ENCODE measurements around the gene FAM168A. TPM values are rescaled to one million over a fixed set of nuclear protein-coding genes. Genes with fewer than 3 reads are reported as not detected.

FAM168A gene
- total and polyA plus RNA-seq, 9 of the 15 experiments (the other 6 are each of a cell fraction or from before 2014, with no cell fraction given): 0.44 to 7.2 (median 2.9) TPM

DNA sequence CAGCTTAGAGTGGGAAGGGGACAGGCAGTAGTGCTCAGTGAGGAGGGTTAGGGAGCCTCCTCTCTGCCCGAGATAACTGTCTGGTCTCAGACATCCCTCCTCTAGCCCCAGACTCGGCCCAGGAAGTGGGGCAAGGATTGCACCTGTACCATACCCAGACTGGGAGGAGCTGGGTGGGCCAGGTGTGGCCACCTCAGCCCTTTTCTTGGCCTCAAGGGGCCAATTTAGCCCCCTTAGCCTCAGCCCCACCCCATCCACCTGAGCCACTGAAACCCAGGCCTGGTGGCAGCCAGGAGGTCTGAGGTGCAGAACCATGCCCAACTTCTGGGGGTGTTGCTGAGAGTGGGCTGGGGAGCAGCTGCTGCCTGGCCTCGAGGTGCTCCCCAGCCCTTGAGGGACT, 215.2 kb downstream of the FAM168A start:
- peaks cover 60 to 97% of the 10 kb centered on the region in 2 experiments for H3K4me1 ChIP-seq (replicated peaks in 1 of 2; ENCODE audit: control insufficient read depth in 2 of 2, insufficient read depth in 2 of 2, low read length in 2 of 2)
- ChIA-PET POLR2A (interaction anchor here (1.0 to 1.6 kb wide), 4 partner anchors 16 to 24 kb away, joined by 3 to 5 read pairs (median 4); no protein-coding TSS in a partner anchor), CTCF (ENCODE audit: low intra/inter-chr PET ratio) (no interaction called here)
- intact Hi-C loops (cut with micrococcal nuclease): no loop called here
- H3K9me1 ChIP-seq (ENCODE audit: control insufficient read depth, insufficient read depth, low read length): peaks cover 24% of the 10 kb centered on the region
- peaks cover 21% of the 10 kb centered on the region; the same call in 2 of the 3 replicates for H3K36me3 ChIP-seq (ENCODE audit: control insufficient read depth, insufficient read depth, low read length)
- no peak overlapping the region for H3K4me2 ChIP-seq (ENCODE audit: insufficient read depth, low read length)
- peak overlapping the region in 1 of 2 experiments; percentile 71; a peak in 2 of 4 replicates for H3K9ac ChIP-seq (ENCODE audit: insufficient read depth in 1 of 2, low read depth in 2 of 2, low read length in 2 of 2)
- DNase-seq (ENCODE audit: extremely low read depth in 1 of 4, low spot score in 3 of 4) (no peak), ATAC-seq (no peak), FAIRE-seq (no peak)
- H3K27me3 ChIP-seq (ENCODE audit: control insufficient read depth in 2 of 2, insufficient read depth in 2 of 2, low read length in 2 of 2): no peaks in the 10 kb centered on the region
- WGBS (ENCODE audit: insufficient coverage, low coverage, missing lambda C conversion rate): 59% methylated on average over 3 of the region's 3 CpGs
- H4K20me1 ChIP-seq (replicated peaks; ENCODE audit: control insufficient read depth, insufficient read depth, low read length): peaks cover 62% of the 10 kb centered on the region
- H3K9me3 ChIP-seq (replicated peaks; ENCODE audit: control insufficient read depth, insufficient read depth, low read depth, low read length): no peaks in the 10 kb centered on the region
- H3K79me2 ChIP-seq (ENCODE audit: control insufficient read depth, insufficient read depth, low read length): peaks cover 98% of the 10 kb centered on the region
- H3K27ac ChIP-seq (ENCODE audit: extremely low read depth, low read depth, low read length): no peak overlapping the region
- no peak overlapping the region for H3K4me3 ChIP-seq
- BruUV-seq (replicated peaks): no TSS peak
- no peak overlapping the region for H2AFZ ChIP-seq (ENCODE audit: low read depth, low read length)
- in situ Hi-C loops (cut with MboI): no loop called here
- TF ChIP-seq CBFA2T3 (IDR thresholded peaks at IDR 0.05) (no peak), TRIM24 (IDR thresholded peaks at IDR 0.05) (no peak), MTA3 (IDR thresholded peaks at IDR 0.05; ENCODE audit: borderline replicate concordance) (no peak), CCAR2 (IDR thresholded peaks at IDR 0.05; ENCODE audit: low read depth, low read length) (no peak), CEBPG (CRISPR knock-in tag; IDR thresholded peaks at IDR 0.05) (no peak), CEBPG (tag; conservative IDR thresholded peaks at IDR 0.05 in 1 of 2, IDR thresholded peaks at IDR 0.05 in 1 of 2) (no peak), ETS2 (tag; IDR thresholded peaks at IDR 0.05; ENCODE audit: borderline replicate concordance, poor library complexity, severe bottlenecking) (no peak), FIP1L1 (IDR thresholded peaks at IDR 0.05; ENCODE audit: low read depth, low read length, poor library complexity, severe bottlenecking) (no peak)
- TF ChIP-seq, protein P1, sequence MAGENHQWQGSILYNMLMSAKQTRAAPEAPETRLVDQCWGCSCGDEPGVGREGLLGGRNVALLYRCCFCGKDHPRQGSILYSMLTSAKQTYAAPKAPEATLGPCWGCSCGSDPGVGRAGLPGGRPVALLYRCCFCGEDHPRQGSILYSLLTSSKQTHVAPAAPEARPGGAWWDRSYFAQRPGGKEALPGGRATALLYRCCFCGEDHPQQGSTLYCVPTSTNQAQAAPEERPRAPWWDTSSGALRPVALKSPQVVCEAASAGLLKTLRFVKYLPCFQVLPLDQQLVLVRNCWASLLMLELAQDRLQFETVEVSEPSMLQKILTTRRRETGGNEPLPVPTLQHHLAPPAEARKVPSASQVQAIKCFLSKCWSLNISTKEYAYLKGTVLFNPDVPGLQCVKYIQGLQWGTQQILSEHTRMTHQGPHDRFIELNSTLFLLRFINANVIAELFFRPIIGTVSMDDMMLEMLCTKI (IDR thresholded peaks at IDR 0.05; ENCODE audit: partially characterized antibody): no peak
- TF ChIP-seq, protein P2, sequence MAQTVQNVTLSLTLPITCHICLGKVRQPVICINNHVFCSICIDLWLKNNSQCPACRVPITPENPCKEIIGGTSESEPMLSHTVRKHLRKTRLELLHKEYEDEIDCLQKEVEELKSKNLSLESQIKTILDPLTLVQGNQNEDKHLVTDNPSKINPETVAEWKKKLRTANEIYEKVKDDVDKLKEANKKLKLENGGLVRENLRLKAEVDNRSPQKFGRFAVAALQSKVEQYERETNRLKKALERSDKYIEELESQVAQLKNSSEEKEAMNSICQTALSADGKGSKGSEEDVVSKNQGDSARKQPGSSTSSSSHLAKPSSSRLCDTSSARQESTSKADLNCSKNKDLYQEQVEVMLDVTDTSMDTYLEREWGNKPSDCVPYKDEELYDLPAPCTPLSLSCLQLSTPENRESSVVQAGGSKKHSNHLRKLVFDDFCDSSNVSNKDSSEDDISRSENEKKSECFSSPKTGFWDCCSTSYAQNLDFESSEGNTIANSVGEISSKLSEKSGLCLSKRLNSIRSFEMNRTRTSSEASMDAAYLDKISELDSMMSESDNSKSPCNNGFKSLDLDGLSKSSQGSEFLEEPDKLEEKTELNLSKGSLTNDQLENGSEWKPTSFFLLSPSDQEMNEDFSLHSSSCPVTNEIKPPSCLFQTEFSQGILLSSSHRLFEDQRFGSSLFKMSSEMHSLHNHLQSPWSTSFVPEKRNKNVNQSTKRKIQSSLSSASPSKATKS (CRISPR knock-in tag; IDR thresholded peaks at IDR 0.05): no peak
- TF ChIP-seq, protein P3, sequence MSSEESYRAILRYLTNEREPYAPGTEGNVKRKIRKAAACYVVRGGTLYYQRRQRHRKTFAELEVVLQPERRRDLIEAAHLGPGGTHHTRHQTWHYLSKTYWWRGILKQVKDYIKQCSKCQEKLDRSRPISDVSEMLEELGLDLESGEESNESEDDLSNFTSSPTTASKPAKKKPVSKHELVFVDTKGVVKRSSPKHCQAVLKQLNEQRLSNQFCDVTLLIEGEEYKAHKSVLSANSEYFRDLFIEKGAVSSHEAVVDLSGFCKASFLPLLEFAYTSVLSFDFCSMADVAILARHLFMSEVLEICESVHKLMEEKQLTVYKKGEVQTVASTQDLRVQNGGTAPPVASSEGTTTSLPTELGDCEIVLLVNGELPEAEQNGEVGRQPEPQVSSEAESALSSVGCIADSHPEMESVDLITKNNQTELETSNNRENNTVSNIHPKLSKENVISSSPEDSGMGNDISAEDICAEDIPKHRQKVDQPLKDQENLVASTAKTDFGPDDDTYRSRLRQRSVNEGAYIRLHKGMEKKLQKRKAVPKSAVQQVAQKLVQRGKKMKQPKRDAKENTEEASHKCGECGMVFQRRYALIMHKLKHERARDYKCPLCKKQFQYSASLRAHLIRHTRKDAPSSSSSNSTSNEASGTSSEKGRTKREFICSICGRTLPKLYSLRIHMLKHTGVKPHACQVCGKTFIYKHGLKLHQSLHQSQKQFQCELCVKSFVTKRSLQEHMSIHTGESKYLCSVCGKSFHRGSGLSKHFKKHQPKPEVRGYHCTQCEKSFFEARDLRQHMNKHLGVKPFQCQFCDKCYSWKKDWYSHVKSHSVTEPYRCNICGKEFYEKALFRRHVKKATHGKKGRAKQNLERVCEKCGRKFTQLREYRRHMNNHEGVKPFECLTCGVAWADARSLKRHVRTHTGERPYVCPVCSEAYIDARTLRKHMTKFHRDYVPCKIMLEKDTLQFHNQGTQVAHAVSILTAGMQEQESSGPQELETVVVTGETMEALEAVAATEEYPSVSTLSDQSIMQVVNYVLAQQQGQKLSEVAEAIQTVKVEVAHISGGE (CRISPR knock-in tag; IDR thresholded peaks at IDR 0.05): no peak
- TF ChIP-seq, protein P4, sequence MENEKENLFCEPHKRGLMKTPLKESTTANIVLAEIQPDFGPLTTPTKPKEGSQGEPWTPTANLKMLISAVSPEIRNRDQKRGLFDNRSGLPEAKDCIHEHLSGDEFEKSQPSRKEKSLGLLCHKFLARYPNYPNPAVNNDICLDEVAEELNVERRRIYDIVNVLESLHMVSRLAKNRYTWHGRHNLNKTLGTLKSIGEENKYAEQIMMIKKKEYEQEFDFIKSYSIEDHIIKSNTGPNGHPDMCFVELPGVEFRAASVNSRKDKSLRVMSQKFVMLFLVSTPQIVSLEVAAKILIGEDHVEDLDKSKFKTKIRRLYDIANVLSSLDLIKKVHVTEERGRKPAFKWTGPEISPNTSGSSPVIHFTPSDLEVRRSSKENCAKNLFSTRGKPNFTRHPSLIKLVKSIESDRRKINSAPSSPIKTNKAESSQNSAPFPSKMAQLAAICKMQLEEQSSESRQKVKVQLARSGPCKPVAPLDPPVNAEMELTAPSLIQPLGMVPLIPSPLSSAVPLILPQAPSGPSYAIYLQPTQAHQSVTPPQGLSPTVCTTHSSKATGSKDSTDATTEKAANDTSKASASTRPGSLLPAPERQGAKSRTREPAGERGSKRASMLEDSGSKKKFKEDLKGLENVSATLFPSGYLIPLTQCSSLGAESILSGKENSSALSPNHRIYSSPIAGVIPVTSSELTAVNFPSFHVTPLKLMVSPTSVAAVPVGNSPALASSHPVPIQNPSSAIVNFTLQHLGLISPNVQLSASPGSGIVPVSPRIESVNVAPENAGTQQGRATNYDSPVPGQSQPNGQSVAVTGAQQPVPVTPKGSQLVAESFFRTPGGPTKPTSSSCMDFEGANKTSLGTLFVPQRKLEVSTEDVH (IDR thresholded peaks at IDR 0.05; ENCODE audit: low read depth, partially characterized antibody): no peak
